ENCODE data around the gene ZNF573. TPM values are rescaled to one million over a fixed set of nuclear protein-coding genes. Genes with fewer than 3 reads are reported as not detected.

Gene ZNF573
- total RNA-seq, 4 donors from 2014 or later: 9.8 to 11.9 (median 9.9) TPM

- no peak for TF ChIP-seq CTCF (IDR thresholded peaks at IDR 0.05; ENCODE audit: low read depth)
These were observed 87.4 kb downstream of the ZNF573 start for GRCh38 chr19:37691881-37692504.

Small RNA genes lying within 50 kb of the gene (small RNA-seq; reads per million reads assigned to genes)
- not detected for gene SELENOKP1

Other genes starting within 250 kb of the ZNF573 start
- gene ZNF571, start 184.8 kb downstream of the ZNF573 start, total RNA-seq: 1 to 10 TPM; 3.2 to 5.8 (median 4.1) TPM
- 1 to 10 TPM; 2.1 to 3.4 (median 2.8) TPM for gene ZNF540, start 184.7 kb downstream of the ZNF573 start, total RNA-seq
- gene ZFP30, start 124.1 kb downstream of the ZNF573 start, total RNA-seq: 10 to 100 TPM in 3 of 4 donors, 1 to 10 TPM in 1; 7.2 to 20.0 (median 12.6) TPM
- 1 to 10 TPM; 2.4 to 3.0 (median 2.8) TPM for gene ZNF607, start 59.8 kb downstream of the ZNF573 start, total RNA-seq
- gene WDR87, start 127.0 kb upstream of the ZNF573 start, total RNA-seq: not detected
- gene SIPA1L3, start 127.6 kb upstream of the ZNF573 start, total RNA-seq: 10 to 100 TPM in 3 of 4 donors, 1 to 10 TPM in 1; 8.2 to 15.3 (median 11.6) TPM

Data from subcutaneous adipose tissue (tissue), 4 donors.